Measurements from ENCODE around the gene NQO2. TPM values are rescaled to one million over a fixed set of nuclear protein-coding genes. Genes with fewer than 3 reads are reported as not detected.

NQO2 gene
- total and polyA plus RNA-seq, 2 donors (not counting 1 experiment from before 2014, with no cell fraction given) = 12.1 to 13.5 TPM

GRCh38 chr6:3032986-3033385, 33.3 kb downstream of the NQO2 start:
- H3K4me2 ChIP-seq (ENCODE audit: extremely low read depth, insufficient read depth, low read length) = no peak overlapping the region
- no peaks in the 10 kb centered on the region for H4K20me1 ChIP-seq (ENCODE audit: control insufficient read depth, extremely low read depth, insufficient read depth, low read length)
- H3K79me2 ChIP-seq (ENCODE audit: control insufficient read depth, insufficient read depth, low read length) = no peaks in the 10 kb centered on the region
- peaks cover 1% of the 10 kb centered on the region for H3K27me3 ChIP-seq (ENCODE audit: control insufficient read depth, insufficient read depth, low read length)
- peak in 1 of 2 donors; percentile 67 for DNase-seq (ENCODE audit: low read depth in 2 of 2)
- TF ChIP-seq CTCF (conservative IDR thresholded peaks at IDR 0.05 in 1 of 2, IDR thresholded peaks at IDR 0.05 in 1 of 2; ENCODE audit: low read depth in 1 of 2, low read length in 2 of 2) = no peak
- no peak for TF ChIP-seq EZH2 (IDR thresholded peaks at IDR 0.05; ENCODE audit: low read length, missing control alignments)
- H3K4me1 ChIP-seq (ENCODE audit: control insufficient read depth, extremely low read depth, insufficient read depth, low read length) = no peaks in the 10 kb centered on the region
- H2AFZ ChIP-seq (ENCODE audit: low read length) = no peak overlapping the region
- no peak overlapping the region for H3K27ac ChIP-seq (ENCODE audit: insufficient read depth, low read length)
- H3K9me3 ChIP-seq (ENCODE audit: control insufficient read depth, insufficient read depth, low read depth, low read length) = no peaks in the 10 kb centered on the region
- no peaks in the 10 kb centered on the region for H3K36me3 ChIP-seq (ENCODE audit: control insufficient read depth, insufficient read depth, low read length)
- no peak overlapping the region for H3K9ac ChIP-seq (ENCODE audit: insufficient read depth, low read length)
- no peak overlapping the region for H3K4me3 ChIP-seq (replicated peaks in 1 of 4; ENCODE audit: control extremely low read depth in 1 of 4, insufficient read depth in 1 of 4, low read depth in 3 of 4, low read length in 4 of 4)

GRCh38 chr6:3033652-3034051, 34.0 kb downstream of the NQO2 start:
- Histone ChIP-seq H3K36me3 (ENCODE audit: control insufficient read depth, insufficient read depth, low read length) (no peaks in the 10 kb centered on the region), H3K27ac (ENCODE audit: insufficient read depth, low read length) (no peak overlapping the region), H3K9me3 (ENCODE audit: control insufficient read depth, insufficient read depth, low read depth, low read length) (no peaks in the 10 kb centered on the region), H3K4me2 (ENCODE audit: extremely low read depth, insufficient read depth, low read length) (no peak overlapping the region), H3K79me2 (ENCODE audit: control insufficient read depth, insufficient read depth, low read length) (no peaks in the 10 kb centered on the region), H2AFZ (ENCODE audit: low read length) (no peak overlapping the region), H3K9ac (ENCODE audit: insufficient read depth, low read length) (no peak overlapping the region), H4K20me1 (ENCODE audit: control insufficient read depth, extremely low read depth, insufficient read depth, low read length) (no peaks in the 10 kb centered on the region), H3K27me3 (ENCODE audit: control insufficient read depth, insufficient read depth, low read length) (peaks cover 4% of the 10 kb centered on the region), H3K4me3 (replicated peaks in 1 of 4; ENCODE audit: control extremely low read depth in 1 of 4, insufficient read depth in 1 of 4, low read depth in 3 of 4, low read length in 4 of 4) (no peak overlapping the region), H3K4me1 (ENCODE audit: control insufficient read depth, extremely low read depth, insufficient read depth, low read length) (no peaks in the 10 kb centered on the region)
- TF ChIP-seq CTCF (conservative IDR thresholded peaks at IDR 0.05 in 1 of 2, IDR thresholded peaks at IDR 0.05 in 1 of 2; ENCODE audit: low read depth in 1 of 2, low read length in 2 of 2) (no peak), EZH2 (IDR thresholded peaks at IDR 0.05; ENCODE audit: low read length, missing control alignments) (no peak)
- no peak for DNase-seq (ENCODE audit: low read depth in 2 of 2)

- no peaks in the 10 kb centered on the region for H3K79me2 ChIP-seq (ENCODE audit: control insufficient read depth, insufficient read depth, low read length)
- no peak overlapping the region for H3K9ac ChIP-seq (ENCODE audit: insufficient read depth, low read length)
- TF ChIP-seq CTCF (conservative IDR thresholded peaks at IDR 0.05 in 1 of 2, IDR thresholded peaks at IDR 0.05 in 1 of 2; ENCODE audit: low read depth in 1 of 2, low read length in 2 of 2) = no peak
- no peak for TF ChIP-seq EZH2 (IDR thresholded peaks at IDR 0.05; ENCODE audit: low read length, missing control alignments)
- H3K9me3 ChIP-seq (ENCODE audit: control insufficient read depth, insufficient read depth, low read depth, low read length) = no peaks in the 10 kb centered on the region
- H3K4me2 ChIP-seq (ENCODE audit: extremely low read depth, insufficient read depth, low read length) = no peak overlapping the region
- H3K4me1 ChIP-seq (ENCODE audit: control insufficient read depth, extremely low read depth, insufficient read depth, low read length) = no peaks in the 10 kb centered on the region
- DNase-seq (ENCODE audit: low read depth in 2 of 2) = no peak
- H3K36me3 ChIP-seq (ENCODE audit: control insufficient read depth, insufficient read depth, low read length) = no peaks in the 10 kb centered on the region
- H4K20me1 ChIP-seq (ENCODE audit: control insufficient read depth, extremely low read depth, insufficient read depth, low read length) = no peaks in the 10 kb centered on the region
- H3K4me3 ChIP-seq (replicated peaks in 1 of 4; ENCODE audit: control extremely low read depth in 1 of 4, insufficient read depth in 1 of 4, low read depth in 3 of 4, low read length in 4 of 4) = no peak overlapping the region
- no peak overlapping the region for H2AFZ ChIP-seq (ENCODE audit: low read length)
- H3K27me3 ChIP-seq (ENCODE audit: control insufficient read depth, insufficient read depth, low read length) = peaks cover 4% of the 10 kb centered on the region
- no peak overlapping the region for H3K27ac ChIP-seq (ENCODE audit: insufficient read depth, low read length)
Observed at GRCh38 chr6:3035397-3035796, 35.7 kb downstream of the NQO2 start.

Measured in fibroblast of lung (primary cell).